Neural cell (in vitro differentiated cells): ENCODE measurements around the gene SCUBE1. TPM values are rescaled to one million over a fixed set of nuclear protein-coding genes. Genes with fewer than 3 reads are reported as not detected.

Source experiments
- H2AFZ ChIP-seq: fragments of 200-600, 300-800 bp; sonication (generic), shearing (Covaris generic); 2 replicates; pipeline ENCODE4 v1.6.0; 2014; ENCODE audit warnings: low read depth, mild to moderate bottlenecking, antibody characterized with exemption, low read length, moderate library complexity
- H3F3A ChIP-seq: fragments of 200-600 bp; shearing (Covaris generic); 2 replicates; pipeline ENCODE4 v1.6.1; 2016; ENCODE audit warnings: mild to moderate bottlenecking, moderate library complexity, mixed read lengths, antibody characterized with exemption, low read length; ENCODE audit not compliant: insufficient read depth, poor library complexity, severe bottlenecking
- H3K27ac ChIP-seq: fragments of 200-600, 300-800 bp; sonication (generic), shearing (Covaris generic); 2 replicates; pipeline ENCODE4 v1.5.1; 2014; ENCODE audit warnings: mild to moderate bottlenecking, low read length, moderate library complexity
- H3K27me3 ChIP-seq: fragments of 300-800, 200-600 bp; sonication (generic), shearing (Covaris generic); 2 replicates; pipeline ENCODE4 v1.6.0; 2014; ENCODE audit warnings: mild to moderate bottlenecking, low read depth, low read length, moderate library complexity; ENCODE audit not compliant: insufficient read depth
- H3K36me3 ChIP-seq: fragments of 300-800, 200-600 bp; sonication (generic), shearing (Covaris generic); 2 replicates; pipeline ENCODE4 v1.5.1; 2014; ENCODE audit warnings: mild to moderate bottlenecking, antibody characterized with exemption, low read length, moderate library complexity; ENCODE audit not compliant: insufficient read depth
- H3K4me2 ChIP-seq: fragments of 300-800, 200-600 bp; sonication (generic), shearing (Covaris generic); 2 replicates; pipeline ENCODE4 v1.6.0; 2014; ENCODE audit warnings: mild to moderate bottlenecking, low read length
- H3K4me3 ChIP-seq: fragments of 300-800, 200-600 bp; sonication (generic), shearing (Covaris generic); 2 replicates; pipeline ENCODE4 v1.5.1; 2014; ENCODE audit warnings: mild to moderate bottlenecking, low read length, moderate library complexity
- H3K79me2 ChIP-seq: fragments of 200-600 bp; shearing (Covaris generic); replicated peaks from 2 replicates; pipeline ENCODE4 v1.6.0; 2014; ENCODE audit warnings: mild to moderate bottlenecking, low read length, moderate library complexity; ENCODE audit not compliant: insufficient read depth
- H3K9ac ChIP-seq: fragments of 300-800, 200-600 bp; sonication (generic), shearing (Covaris generic); 2 replicates; pipeline ENCODE4 v1.6.1; 2016; ENCODE audit warnings: mild to moderate bottlenecking, low read length, mixed read lengths
- H3K9me2 ChIP-seq: fragments of 200-600 bp; shearing (Covaris generic); 2 replicates; pipeline ENCODE4 v1.6.1; 2016; ENCODE audit warnings: mild to moderate bottlenecking, low read length, mixed read lengths; ENCODE audit not compliant: insufficient read depth
- H3K9me3 ChIP-seq: fragments of 200-600, 300-800 bp; sonication (generic), shearing (Covaris generic); 2 replicates; pipeline ENCODE4 v1.6.1; 2016; ENCODE audit warnings: mild to moderate bottlenecking, mixed run types, low read length, moderate library complexity, mixed read lengths
- H4K20me1 ChIP-seq: fragments of 200-600 bp; shearing (Covaris generic); 2 replicates; pipeline ENCODE4 v1.6.1; 2016; ENCODE audit warnings: mild to moderate bottlenecking, mixed run types; ENCODE audit not compliant: insufficient read depth
- EP300 ChIP-seq: fragments of 450-650 bp; conservative IDR thresholded peaks from 2 replicates; pipeline ENCODE4 v1.6.1; 2014; ENCODE audit warnings: antibody characterized with exemption, mild to moderate bottlenecking, moderate library complexity; ENCODE audit not compliant: poor library complexity, severe bottlenecking
- EZH2 ChIP-seq: fragments of 200-600, 300-800 bp; shearing (Covaris generic), sonication (generic); IDR thresholded peaks from 2 replicates; pipeline ENCODE4 v1.6.1; 2014; ENCODE audit warnings: antibody characterized with exemption, low read length, borderline replicate concordance, mild to moderate bottlenecking; ENCODE audit not compliant: insufficient read depth, poor library complexity, severe bottlenecking
- MXI1 ChIP-seq: fragments of 450-650 bp; conservative IDR thresholded peaks from 2 replicates; pipeline ENCODE4 v1.6.1; 2014; ENCODE audit warnings: antibody characterized with exemption, mild to moderate bottlenecking; ENCODE audit not compliant: poor library complexity, severe bottlenecking
- POLR2AphosphoS5 ChIP-seq: IDR thresholded peaks from 2 replicates; pipeline ENCODE4 v1.6.1; 2012
- RAD21 ChIP-seq: fragments of 450-650 bp; conservative IDR thresholded peaks from 2 replicates; pipeline ENCODE4 v1.6.1; 2014; ENCODE audit warnings: antibody characterized with exemption, mild to moderate bottlenecking, moderate library complexity
- SMC3 ChIP-seq: fragments of 450-650 bp; conservative IDR thresholded peaks from 2 replicates; pipeline ENCODE4 v1.6.1; 2014; ENCODE audit warnings: antibody characterized with exemption, mild to moderate bottlenecking, moderate library complexity; ENCODE audit not compliant: poor library complexity
- TAF1 ChIP-seq: IDR thresholded peaks from 2 replicates; pipeline ENCODE4 v1.6.1; 2012; ENCODE audit warnings: low read depth
- polyA plus RNA-seq: library from polyadenylated mRNA; depleted of rRNA; stranded (reverse); fragments of >200 nt; gene quantifications from 2 replicates; pipeline ENCODE4 v1.2.3, GENCODE V29; 2014
- TF ChIP-seq, protein P1 (sequence below): fragments of 450-650 bp; IDR thresholded peaks from 2 replicates; pipeline ENCODE4 v1.5.1; 2014; ENCODE audit warnings: antibody characterized with exemption, mild to moderate bottlenecking, moderate library complexity; ENCODE audit not compliant: poor library complexity, severe bottlenecking
- TF ChIP-seq, protein P2 (sequence below): IDR thresholded peaks from 2 replicates; pipeline ENCODE4 v1.6.1; 2012; ENCODE audit warnings: borderline replicate concordance

Gene SCUBE1
- polyA plus RNA-seq, 1 donor from 2014 or later: 8.4 TPM

DNA sequence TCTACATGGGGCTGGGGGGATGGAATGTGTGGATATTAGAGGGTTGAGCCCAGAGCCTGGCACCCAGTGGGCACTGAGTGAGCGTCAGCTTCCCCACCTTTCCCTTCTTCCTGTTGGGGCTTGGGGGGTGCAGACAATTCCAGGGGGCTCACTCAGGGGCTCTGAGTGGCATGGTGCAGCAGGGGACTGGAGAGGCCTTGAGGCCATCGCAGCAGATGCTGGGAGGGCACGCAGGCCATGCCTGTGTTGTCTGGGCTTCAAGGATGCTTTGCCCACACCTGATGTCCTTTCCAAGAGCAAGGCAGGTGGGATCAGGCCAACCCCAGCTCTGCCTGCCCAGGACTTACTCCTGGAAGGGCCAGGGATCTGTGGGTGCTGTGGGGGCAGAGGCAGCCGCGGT is 145.0 kb downstream of the SCUBE1 start:
- no peaks in the 10 kb centered on the region for H4K20me1 ChIP-seq
- no peak overlapping the region for H3K4me3 ChIP-seq
- no peaks in the 10 kb centered on the region for H3K9me3 ChIP-seq
- no peaks in the 10 kb centered on the region for H3K27me3 ChIP-seq
- no peaks in the 10 kb centered on the region for H3K9me2 ChIP-seq
- H2AFZ ChIP-seq: no peak overlapping the region
- no peak overlapping the region for H3K27ac ChIP-seq
- no peaks in the 10 kb centered on the region for H3K36me3 ChIP-seq
- no peaks in the 10 kb centered on the region for H3K79me2 ChIP-seq
- no peaks in the 10 kb centered on the region for H3F3A ChIP-seq
- TF ChIP-seq EZH2 (no peak), MXI1 (no peak), POLR2AphosphoS5 (no peak), SMC3 (no peak), RAD21 (no peak), EP300 (no peak), TAF1 (no peak)
- TF ChIP-seq, protein P1, sequence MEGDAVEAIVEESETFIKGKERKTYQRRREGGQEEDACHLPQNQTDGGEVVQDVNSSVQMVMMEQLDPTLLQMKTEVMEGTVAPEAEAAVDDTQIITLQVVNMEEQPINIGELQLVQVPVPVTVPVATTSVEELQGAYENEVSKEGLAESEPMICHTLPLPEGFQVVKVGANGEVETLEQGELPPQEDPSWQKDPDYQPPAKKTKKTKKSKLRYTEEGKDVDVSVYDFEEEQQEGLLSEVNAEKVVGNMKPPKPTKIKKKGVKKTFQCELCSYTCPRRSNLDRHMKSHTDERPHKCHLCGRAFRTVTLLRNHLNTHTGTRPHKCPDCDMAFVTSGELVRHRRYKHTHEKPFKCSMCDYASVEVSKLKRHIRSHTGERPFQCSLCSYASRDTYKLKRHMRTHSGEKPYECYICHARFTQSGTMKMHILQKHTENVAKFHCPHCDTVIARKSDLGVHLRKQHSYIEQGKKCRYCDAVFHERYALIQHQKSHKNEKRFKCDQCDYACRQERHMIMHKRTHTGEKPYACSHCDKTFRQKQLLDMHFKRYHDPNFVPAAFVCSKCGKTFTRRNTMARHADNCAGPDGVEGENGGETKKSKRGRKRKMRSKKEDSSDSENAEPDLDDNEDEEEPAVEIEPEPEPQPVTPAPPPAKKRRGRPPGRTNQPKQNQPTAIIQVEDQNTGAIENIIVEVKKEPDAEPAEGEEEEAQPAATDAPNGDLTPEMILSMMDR: no peak
- TF ChIP-seq, protein P2, sequence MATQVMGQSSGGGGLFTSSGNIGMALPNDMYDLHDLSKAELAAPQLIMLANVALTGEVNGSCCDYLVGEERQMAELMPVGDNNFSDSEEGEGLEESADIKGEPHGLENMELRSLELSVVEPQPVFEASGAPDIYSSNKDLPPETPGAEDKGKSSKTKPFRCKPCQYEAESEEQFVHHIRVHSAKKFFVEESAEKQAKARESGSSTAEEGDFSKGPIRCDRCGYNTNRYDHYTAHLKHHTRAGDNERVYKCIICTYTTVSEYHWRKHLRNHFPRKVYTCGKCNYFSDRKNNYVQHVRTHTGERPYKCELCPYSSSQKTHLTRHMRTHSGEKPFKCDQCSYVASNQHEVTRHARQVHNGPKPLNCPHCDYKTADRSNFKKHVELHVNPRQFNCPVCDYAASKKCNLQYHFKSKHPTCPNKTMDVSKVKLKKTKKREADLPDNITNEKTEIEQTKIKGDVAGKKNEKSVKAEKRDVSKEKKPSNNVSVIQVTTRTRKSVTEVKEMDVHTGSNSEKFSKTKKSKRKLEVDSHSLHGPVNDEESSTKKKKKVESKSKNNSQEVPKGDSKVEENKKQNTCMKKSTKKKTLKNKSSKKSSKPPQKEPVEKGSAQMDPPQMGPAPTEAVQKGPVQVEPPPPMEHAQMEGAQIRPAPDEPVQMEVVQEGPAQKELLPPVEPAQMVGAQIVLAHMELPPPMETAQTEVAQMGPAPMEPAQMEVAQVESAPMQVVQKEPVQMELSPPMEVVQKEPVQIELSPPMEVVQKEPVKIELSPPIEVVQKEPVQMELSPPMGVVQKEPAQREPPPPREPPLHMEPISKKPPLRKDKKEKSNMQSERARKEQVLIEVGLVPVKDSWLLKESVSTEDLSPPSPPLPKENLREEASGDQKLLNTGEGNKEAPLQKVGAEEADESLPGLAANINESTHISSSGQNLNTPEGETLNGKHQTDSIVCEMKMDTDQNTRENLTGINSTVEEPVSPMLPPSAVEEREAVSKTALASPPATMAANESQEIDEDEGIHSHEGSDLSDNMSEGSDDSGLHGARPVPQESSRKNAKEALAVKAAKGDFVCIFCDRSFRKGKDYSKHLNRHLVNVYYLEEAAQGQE: no peak
- no peak overlapping the region for H3K9ac ChIP-seq
- no peak overlapping the region for H3K4me2 ChIP-seq

DNA sequence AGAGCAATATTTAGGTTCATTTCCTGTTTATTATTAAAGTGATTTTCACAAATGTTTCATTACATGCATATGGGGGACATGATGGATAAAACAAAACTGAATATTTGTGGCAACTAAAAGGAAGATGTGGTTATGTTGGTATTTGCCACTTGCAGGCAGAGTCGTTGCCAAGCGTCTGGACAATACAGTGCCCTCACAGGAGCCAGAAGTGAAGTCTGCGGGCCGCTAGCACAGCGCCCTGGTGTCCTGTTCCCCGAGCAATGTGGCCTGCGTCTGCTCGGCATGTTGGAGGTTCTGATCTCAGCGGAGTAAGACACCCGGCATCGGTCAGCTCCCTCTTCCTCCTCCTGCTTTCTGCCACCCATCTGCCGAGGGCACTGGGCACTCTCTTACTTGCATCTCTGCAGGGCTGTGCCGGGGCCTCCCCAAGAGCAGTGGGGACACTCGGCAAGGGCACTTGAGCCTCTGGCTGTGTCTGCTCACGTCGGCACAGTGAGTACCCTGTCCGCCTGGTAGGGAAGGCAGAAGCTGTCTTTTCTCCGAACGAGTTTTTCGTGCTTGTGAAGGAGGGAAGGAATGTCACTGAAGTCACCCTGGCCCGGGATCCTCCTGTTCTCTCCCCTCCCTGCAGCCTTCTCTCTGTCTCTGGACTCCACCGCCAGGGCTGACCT is 145.8 kb downstream of the SCUBE1 start:
- Histone ChIP-seq H4K20me1 (no peaks in the 10 kb centered on the region), H3K9ac (no peak overlapping the region), H3K36me3 (no peaks in the 10 kb centered on the region), H2AFZ (no peak overlapping the region), H3F3A (no peaks in the 10 kb centered on the region), H3K4me3 (no peak overlapping the region), H3K79me2 (no peaks in the 10 kb centered on the region), H3K9me2 (no peaks in the 10 kb centered on the region), H3K27me3 (no peaks in the 10 kb centered on the region), H3K4me2 (no peak overlapping the region), H3K27ac (no peak overlapping the region), H3K9me3 (no peaks in the 10 kb centered on the region)
- no peak for TF ChIP-seq TAF1
- no peak for TF ChIP-seq SMC3
- no peak for TF ChIP-seq MXI1
- TF ChIP-seq, protein P2: no peak
- TF ChIP-seq RAD21: no peak
- no peak for TF ChIP-seq EZH2
- TF ChIP-seq, protein P1: no peak
- TF ChIP-seq POLR2AphosphoS5: no peak
- no peak for TF ChIP-seq EP300
